ENCODE measurements around the gene MAB21L3.

MAB21L3 gene

GRCh38 chr1:116150368-116150767 is 39.2 kb downstream of the MAB21L3 start:
- Histone ChIP-seq H3K27ac (ENCODE audit: low read length, poor library complexity, severe bottlenecking) (no peak overlapping the region), H3K14ac (ENCODE audit: low read length in 2 of 2) (no peak overlapping the region), H3K79me1 (replicated peaks; ENCODE audit: low read length, poor library complexity, severe bottlenecking) (no peaks in the 10 kb centered on the region), H2BK15ac (ENCODE audit: low read depth, poor library complexity, severe bottlenecking) (no peak overlapping the region), H3K9ac (ENCODE audit: low read length) (no peak overlapping the region), H3K4me3 (ENCODE audit: insufficient read depth in 1 of 2, low read depth in 1 of 2, low read length in 2 of 2) (no peak overlapping the region), H3K18ac (ENCODE audit: low read depth in 1 of 2, low read length in 2 of 2) (no peak overlapping the region), H2BK120ac (ENCODE audit: low read depth, low read length) (no peak overlapping the region), H4K91ac (ENCODE audit: low read length) (no peak overlapping the region), H3K4me2 (ENCODE audit: low read length, poor library complexity, severe bottlenecking) (no peak overlapping the region), H2AK5ac (ENCODE audit: low read length, severe bottlenecking) (no peak overlapping the region), H2BK12ac (ENCODE audit: low read length in 2 of 2) (no peak overlapping the region), H3K23ac (ENCODE audit: low read length in 2 of 2) (no peak overlapping the region), H3K4ac (ENCODE audit: low read depth in 1 of 2, low read length in 2 of 2) (no peak overlapping the region), H2AFZ (ENCODE audit: low read depth, low read length) (no peak overlapping the region), H3K27me3 (ENCODE audit: control insufficient read depth in 1 of 2, insufficient read depth in 1 of 2, low read length in 2 of 2) (peaks cover 0 to 3% of the 10 kb centered on the region in 2 experiments), H3K4me1 (ENCODE audit: control insufficient read depth, insufficient read depth, low read depth, low read length) (peaks cover 8% of the 10 kb centered on the region), H3K36me3 (ENCODE audit: control insufficient read depth in 1 of 2, insufficient read depth in 2 of 2, low read depth in 1 of 2, low read length in 2 of 2) (no peaks in the 10 kb centered on the region), H3K9me3 (ENCODE audit: control insufficient read depth, low read length) (peaks cover under 1% of the 10 kb centered on the region), H2BK5ac (ENCODE audit: low read depth, low read length, poor library complexity, severe bottlenecking) (no peak overlapping the region), H4K8ac (ENCODE audit: low read length) (no peak overlapping the region)
- no peak for DNase-seq
- WGBS, result 97% methylated on average over 4 of the region's 4 CpGs

- peak overlapping the region; percentile 89 for H2AFZ ChIP-seq (ENCODE audit: low read depth, low read length)
- peak; percentile 80 for DNase-seq
- WGBS, result 9% methylated on average over 40 of the region's 46 CpGs
- H3K9ac ChIP-seq (ENCODE audit: low read length), result peak overlapping the region; percentile 80
- H4K91ac ChIP-seq (ENCODE audit: low read length), result no peak overlapping the region
- H3K9me3 ChIP-seq (ENCODE audit: control insufficient read depth, low read length), result no peaks in the 10 kb centered on the region
- H2BK5ac ChIP-seq (ENCODE audit: low read depth, low read length, poor library complexity, severe bottlenecking), result no peak overlapping the region
- H3K79me1 ChIP-seq (replicated peaks; ENCODE audit: low read length, poor library complexity, severe bottlenecking), result no peaks in the 10 kb centered on the region
- peak overlapping the region; percentile 30 to 74 for H3K4me3 ChIP-seq (ENCODE audit: insufficient read depth in 1 of 2, low read depth in 1 of 2, low read length in 2 of 2)
- H3K36me3 ChIP-seq (ENCODE audit: control insufficient read depth in 1 of 2, insufficient read depth in 2 of 2, low read depth in 1 of 2, low read length in 2 of 2), result no peaks in the 10 kb centered on the region
- H3K4me2 ChIP-seq (ENCODE audit: low read length, poor library complexity, severe bottlenecking), result peak overlapping the region; percentile 81
- peak overlapping the region in 1 of 2 experiments; percentile 23 for H3K14ac ChIP-seq (ENCODE audit: low read length in 2 of 2)
- no peak overlapping the region for H3K27ac ChIP-seq (ENCODE audit: low read length, poor library complexity, severe bottlenecking)
- H3K4me1 ChIP-seq (ENCODE audit: control insufficient read depth, insufficient read depth, low read depth, low read length), result peaks cover 8% of the 10 kb centered on the region
- H4K8ac ChIP-seq (ENCODE audit: low read length), result peak overlapping the region; percentile 85
- peak overlapping the region; percentile 46 to 57 for H3K18ac ChIP-seq (ENCODE audit: low read depth in 1 of 2, low read length in 2 of 2)
- H2AK5ac ChIP-seq (ENCODE audit: low read length, severe bottlenecking), result no peak overlapping the region
- H2BK12ac ChIP-seq (ENCODE audit: low read length in 2 of 2), result peak overlapping the region in 1 of 2 experiments; percentile 7
- peak overlapping the region; percentile 86 for H2BK120ac ChIP-seq (ENCODE audit: low read depth, low read length)
- H2BK15ac ChIP-seq (ENCODE audit: low read depth, poor library complexity, severe bottlenecking), result peak overlapping the region; percentile 71
- peak overlapping the region; percentile 53 to 61 for H3K4ac ChIP-seq (ENCODE audit: low read depth in 1 of 2, low read length in 2 of 2)
- H3K27me3 ChIP-seq (ENCODE audit: control insufficient read depth in 1 of 2, insufficient read depth in 1 of 2, low read length in 2 of 2), result peaks cover 0 to 3% of the 10 kb centered on the region in 2 experiments
- H3K23ac ChIP-seq (ENCODE audit: low read length in 2 of 2), result no peak overlapping the region
Observed at GRCh38 chr1:116151739-116152576, 40.8 kb downstream of the MAB21L3 start.

DNA sequence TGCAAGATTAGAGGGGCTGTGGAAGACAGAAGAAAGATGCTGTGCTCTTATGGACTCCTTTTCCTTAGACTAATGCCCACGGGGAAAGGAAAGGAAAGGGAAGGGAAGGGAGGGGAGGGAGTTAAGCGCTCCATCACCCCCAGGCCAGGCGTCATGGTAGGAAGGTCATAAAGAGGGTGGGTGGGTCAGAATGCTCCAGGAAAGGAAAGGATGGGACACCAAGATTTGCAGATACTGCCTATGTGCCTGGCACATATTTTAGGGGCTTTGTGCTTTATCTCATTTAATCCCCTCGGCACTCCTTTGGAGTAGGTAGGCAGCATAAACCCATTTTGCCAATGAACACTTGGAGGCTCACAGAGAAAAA is 41.4 kb downstream of the MAB21L3 start:
- no peak for DNase-seq
- Histone ChIP-seq H2AFZ (ENCODE audit: low read depth, low read length) (no peak overlapping the region), H3K23ac (ENCODE audit: low read length in 2 of 2) (no peak overlapping the region), H2BK120ac (ENCODE audit: low read depth, low read length) (no peak overlapping the region), H3K4me1 (ENCODE audit: control insufficient read depth, insufficient read depth, low read depth, low read length) (peaks cover 8% of the 10 kb centered on the region), H3K18ac (ENCODE audit: low read depth in 1 of 2, low read length in 2 of 2) (no peak overlapping the region), H3K4me3 (ENCODE audit: insufficient read depth in 1 of 2, low read depth in 1 of 2, low read length in 2 of 2) (peak overlapping the region in 1 of 2 experiments; percentile 74), H3K4me2 (ENCODE audit: low read length, poor library complexity, severe bottlenecking) (peak overlapping the region; percentile 81), H3K14ac (ENCODE audit: low read length in 2 of 2) (no peak overlapping the region), H4K8ac (ENCODE audit: low read length) (no peak overlapping the region), H3K4ac (ENCODE audit: low read depth in 1 of 2, low read length in 2 of 2) (peak overlapping the region in 1 of 2 experiments; percentile 53), H3K27me3 (ENCODE audit: control insufficient read depth in 1 of 2, insufficient read depth in 1 of 2, low read length in 2 of 2) (peaks cover 0 to 3% of the 10 kb centered on the region in 2 experiments), H2BK5ac (ENCODE audit: low read depth, low read length, poor library complexity, severe bottlenecking) (no peak overlapping the region), H3K79me1 (replicated peaks; ENCODE audit: low read length, poor library complexity, severe bottlenecking) (no peaks in the 10 kb centered on the region), H2AK5ac (ENCODE audit: low read length, severe bottlenecking) (no peak overlapping the region), H2BK15ac (ENCODE audit: low read depth, poor library complexity, severe bottlenecking) (no peak overlapping the region), H3K27ac (ENCODE audit: low read length, poor library complexity, severe bottlenecking) (no peak overlapping the region), H3K9me3 (ENCODE audit: control insufficient read depth, low read length) (no peaks in the 10 kb centered on the region), H4K91ac (ENCODE audit: low read length) (no peak overlapping the region), H2BK12ac (ENCODE audit: low read length in 2 of 2) (no peak overlapping the region), H3K9ac (ENCODE audit: low read length) (peak overlapping the region; percentile 80), H3K36me3 (ENCODE audit: control insufficient read depth in 1 of 2, insufficient read depth in 2 of 2, low read depth in 1 of 2, low read length in 2 of 2) (no peaks in the 10 kb centered on the region)
- WGBS, result 93% methylated on average over 2 of the region's 4 CpGs

GRCh38 chr1:116152950-116153691 is 41.9 kb downstream of the MAB21L3 start:
- 98% methylated on average over 2 of the region's 4 CpGs for WGBS
- Histone ChIP-seq H3K4me2 (ENCODE audit: low read length, poor library complexity, severe bottlenecking) (no peak overlapping the region), H3K23ac (ENCODE audit: low read length in 2 of 2) (no peak overlapping the region), H2AFZ (ENCODE audit: low read depth, low read length) (no peak overlapping the region), H3K4me1 (ENCODE audit: control insufficient read depth, insufficient read depth, low read depth, low read length) (peaks cover 8% of the 10 kb centered on the region), H4K91ac (ENCODE audit: low read length) (no peak overlapping the region), H2BK5ac (ENCODE audit: low read depth, low read length, poor library complexity, severe bottlenecking) (no peak overlapping the region), H4K8ac (ENCODE audit: low read length) (no peak overlapping the region), H3K14ac (ENCODE audit: low read length in 2 of 2) (no peak overlapping the region), H3K9ac (ENCODE audit: low read length) (no peak overlapping the region), H3K18ac (ENCODE audit: low read depth in 1 of 2, low read length in 2 of 2) (no peak overlapping the region), H2BK120ac (ENCODE audit: low read depth, low read length) (no peak overlapping the region), H2BK15ac (ENCODE audit: low read depth, poor library complexity, severe bottlenecking) (no peak overlapping the region), H3K27me3 (ENCODE audit: control insufficient read depth in 1 of 2, insufficient read depth in 1 of 2, low read length in 2 of 2) (peaks cover 0 to 3% of the 10 kb centered on the region in 2 experiments), H3K36me3 (ENCODE audit: control insufficient read depth in 1 of 2, insufficient read depth in 2 of 2, low read depth in 1 of 2, low read length in 2 of 2) (no peaks in the 10 kb centered on the region), H2AK5ac (ENCODE audit: low read length, severe bottlenecking) (no peak overlapping the region), H3K27ac (ENCODE audit: low read length, poor library complexity, severe bottlenecking) (no peak overlapping the region), H2BK12ac (ENCODE audit: low read length in 2 of 2) (no peak overlapping the region), H3K4me3 (ENCODE audit: insufficient read depth in 1 of 2, low read depth in 1 of 2, low read length in 2 of 2) (no peak overlapping the region), H3K79me1 (replicated peaks; ENCODE audit: low read length, poor library complexity, severe bottlenecking) (no peaks in the 10 kb centered on the region), H3K9me3 (ENCODE audit: control insufficient read depth, low read length) (no peaks in the 10 kb centered on the region), H3K4ac (ENCODE audit: low read depth in 1 of 2, low read length in 2 of 2) (no peak overlapping the region)
- DNase-seq, result no peak
